T-helper 2 cell treated with Interferon-gamma antibody and Interleukin-4, amounts not matched to agents 100 ng/mL and 5 ng/mL, for 36 hours (primary cell): ENCODE measurements around the gene LIPF. TPM values are rescaled to one million over a fixed set of nuclear protein-coding genes. Genes with fewer than 3 reads are reported as not detected.
"Not testable (repeated sequence)": the region's sequence is repeated elsewhere in the genome, so short reads cannot be mapped to it uniquely, and the experiment has no call there.

Experiments used
- intact Hi-C: fragments of 100-400 bp; cut with micrococcal nuclease; formaldehyde crosslinking; loops from one replicate; pipeline ENCODE4 v1.15.1; 2023
- total RNA-seq: library from RNA; stranded (reverse); gene quantifications from 2 replicates; pipeline ENCODE4 v1.2.3, GENCODE V29; 2022

LIPF gene, protein sequence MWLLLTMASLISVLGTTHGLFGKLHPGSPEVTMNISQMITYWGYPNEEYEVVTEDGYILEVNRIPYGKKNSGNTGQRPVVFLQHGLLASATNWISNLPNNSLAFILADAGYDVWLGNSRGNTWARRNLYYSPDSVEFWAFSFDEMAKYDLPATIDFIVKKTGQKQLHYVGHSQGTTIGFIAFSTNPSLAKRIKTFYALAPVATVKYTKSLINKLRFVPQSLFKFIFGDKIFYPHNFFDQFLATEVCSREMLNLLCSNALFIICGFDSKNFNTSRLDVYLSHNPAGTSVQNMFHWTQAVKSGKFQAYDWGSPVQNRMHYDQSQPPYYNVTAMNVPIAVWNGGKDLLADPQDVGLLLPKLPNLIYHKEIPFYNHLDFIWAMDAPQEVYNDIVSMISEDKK
- total RNA-seq: not detected in 2 replicates

DNA sequence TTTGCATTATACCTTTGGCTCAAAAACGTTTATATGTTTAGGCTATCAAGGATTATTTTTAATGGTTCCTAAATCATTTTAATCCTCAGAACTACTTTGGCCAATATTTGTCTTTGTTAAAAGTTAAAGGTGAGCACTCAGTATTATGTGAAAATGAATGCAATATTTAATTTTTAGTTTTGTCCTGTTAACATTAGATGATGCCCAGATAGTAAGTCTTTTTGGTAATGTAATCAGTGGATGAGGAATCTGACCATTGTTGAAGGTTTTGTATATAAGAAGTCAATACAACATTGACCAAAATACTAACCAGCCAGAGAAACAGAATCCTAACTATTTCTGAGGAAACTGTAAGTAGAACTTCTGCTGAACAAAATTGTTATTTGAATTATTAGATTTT is at the start of gene LIPF:
LIPF (plus strand) TSS at position 301 of the 400 bp plus-strand sequence. CDS start 2,856 bp downstream, outside the sequence.
- intact Hi-C loops: no loop called here

DNA sequence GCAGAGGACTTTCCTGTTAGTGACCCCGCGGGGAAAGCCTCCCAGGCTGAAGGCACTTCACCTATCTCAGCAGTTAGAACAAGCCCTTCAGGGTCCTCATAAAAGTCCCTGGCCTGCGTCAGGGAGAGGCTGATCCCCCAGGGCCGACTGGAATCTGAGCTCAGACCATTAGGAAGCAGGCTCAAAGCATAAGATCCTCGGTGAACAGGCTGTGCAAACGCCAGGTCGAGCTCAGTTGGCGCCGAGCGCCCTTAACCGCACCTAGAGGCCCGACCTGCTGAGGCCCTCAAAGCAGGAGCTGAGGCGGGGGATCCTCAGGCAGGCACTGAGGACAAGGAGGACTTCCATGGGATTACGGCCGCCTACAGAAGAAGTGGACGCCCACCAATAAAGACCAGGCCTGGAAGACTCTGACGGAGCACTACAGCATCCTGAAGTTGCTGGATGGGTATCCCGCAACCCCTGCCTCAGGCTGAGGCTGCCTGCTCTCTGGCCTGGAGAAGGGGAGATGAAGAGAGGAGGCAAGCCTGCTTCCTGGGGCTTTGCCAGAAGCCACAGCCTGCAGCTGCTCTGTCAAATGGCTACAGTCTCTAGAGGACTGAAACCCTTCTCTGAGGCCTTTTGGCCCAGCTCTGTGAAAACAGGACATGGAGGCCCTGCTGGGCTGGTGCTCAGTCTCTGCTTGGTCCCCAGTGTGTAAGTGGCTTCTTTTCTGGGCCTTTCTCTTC is 47.8 kb upstream of the LIPF start:
- intact Hi-C loops: no loop called here

DNA sequence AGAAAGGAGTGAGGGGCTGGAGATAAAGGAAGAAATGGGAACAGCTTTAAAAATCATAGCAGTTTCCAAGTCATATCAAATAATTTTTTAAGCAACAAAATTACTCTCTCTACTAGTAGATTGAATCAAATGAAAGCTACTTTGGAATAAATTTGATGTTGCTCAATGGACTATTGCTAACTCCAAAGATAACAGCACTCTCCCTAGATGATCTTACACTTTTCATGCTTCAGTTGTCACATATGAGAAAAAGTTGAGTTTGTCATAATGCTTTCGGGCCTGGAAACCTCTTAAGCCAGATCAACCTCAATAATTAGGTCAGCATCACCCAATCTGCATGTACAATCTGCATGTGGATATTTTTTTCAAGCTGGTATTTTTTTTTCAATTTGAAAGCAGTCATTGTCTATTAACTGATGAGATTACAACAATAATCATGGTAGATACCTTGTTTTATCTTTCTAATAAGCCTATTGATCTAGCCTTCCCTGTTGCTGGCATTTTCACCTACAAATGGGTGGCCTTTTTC is 46.4 kb upstream of the LIPF start:
- intact Hi-C loops: no loop called here

DNA sequence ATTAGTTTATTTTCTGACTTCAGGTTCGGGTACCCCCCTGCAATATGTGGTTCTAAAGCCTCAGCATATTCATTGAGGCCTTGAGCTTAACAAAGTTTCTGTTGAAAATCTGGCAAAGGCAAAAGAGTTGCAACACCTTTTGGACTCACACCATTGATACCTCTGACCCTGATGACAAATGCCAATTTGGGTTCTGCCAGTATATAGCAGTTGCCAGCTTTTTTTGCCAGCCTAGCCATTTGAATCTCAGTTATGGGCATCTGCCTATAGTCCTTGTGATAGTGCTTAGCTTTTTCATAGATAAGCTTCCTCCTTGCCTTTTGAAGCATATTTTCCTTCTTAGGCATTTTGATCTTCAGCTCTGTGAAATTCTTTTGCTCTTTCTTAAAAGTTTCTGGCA is 45.7 kb upstream of the LIPF start:
- intact Hi-C loops: no loop called here

DNA sequence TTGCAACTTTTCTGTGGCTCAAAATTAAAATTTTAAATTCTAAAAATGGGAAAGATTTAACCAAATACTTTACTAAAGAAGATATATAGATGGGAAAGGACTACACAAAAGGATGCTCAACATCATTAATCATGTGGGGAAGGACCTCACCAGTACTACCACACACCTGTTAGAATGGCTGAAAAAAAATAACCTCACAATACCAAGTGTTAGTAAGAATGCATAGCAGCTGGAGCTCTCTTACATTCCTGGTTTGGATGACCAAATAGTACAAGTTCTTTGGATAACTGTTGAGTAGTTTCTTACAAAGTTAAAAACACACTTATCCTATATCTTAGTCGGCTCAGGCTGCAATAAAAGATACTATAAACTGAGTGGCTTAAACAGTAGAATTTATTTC is 43.8 kb upstream of the LIPF start:
- intact Hi-C loops: no loop called here

DNA sequence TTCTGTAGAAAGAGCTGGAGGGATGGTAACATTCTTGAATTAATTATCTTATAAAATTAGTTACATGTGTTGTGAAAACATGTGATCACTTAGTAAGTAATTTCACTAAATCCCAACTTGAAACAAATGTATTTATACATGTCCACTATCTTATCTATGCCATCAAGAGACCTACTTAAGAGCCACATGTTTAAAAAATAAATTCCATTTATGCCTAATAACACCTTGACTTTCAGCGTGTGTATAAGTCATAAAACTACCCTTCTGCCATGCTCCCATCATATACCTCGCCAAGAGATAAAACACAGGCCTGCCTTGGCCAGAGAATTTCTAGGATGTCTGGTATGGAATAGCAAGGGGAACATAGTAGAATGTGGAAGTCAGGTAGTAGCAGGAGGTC is 40.4 kb upstream of the LIPF start:
- intact Hi-C loops: no loop called here

DNA sequence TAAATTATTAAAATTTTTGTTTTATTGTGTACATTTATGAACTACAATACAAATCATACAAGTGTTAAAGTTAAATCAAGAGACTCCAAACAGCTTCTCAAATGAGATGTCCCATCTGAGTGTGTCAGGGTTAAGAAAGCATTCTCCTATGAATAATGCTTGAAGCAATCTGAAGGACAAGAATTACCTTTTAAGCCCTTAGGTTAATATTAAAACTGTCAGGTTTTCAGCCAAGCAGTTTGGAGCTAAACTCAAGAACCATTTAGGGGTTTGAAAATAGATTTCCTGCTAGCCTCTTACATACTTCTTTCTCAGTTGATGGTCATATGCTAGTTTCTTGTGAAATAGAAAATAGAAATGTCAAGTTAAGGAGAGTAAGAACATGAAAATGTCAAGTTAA is 39.4 kb upstream of the LIPF start:
- intact Hi-C loops: no loop called here

DNA sequence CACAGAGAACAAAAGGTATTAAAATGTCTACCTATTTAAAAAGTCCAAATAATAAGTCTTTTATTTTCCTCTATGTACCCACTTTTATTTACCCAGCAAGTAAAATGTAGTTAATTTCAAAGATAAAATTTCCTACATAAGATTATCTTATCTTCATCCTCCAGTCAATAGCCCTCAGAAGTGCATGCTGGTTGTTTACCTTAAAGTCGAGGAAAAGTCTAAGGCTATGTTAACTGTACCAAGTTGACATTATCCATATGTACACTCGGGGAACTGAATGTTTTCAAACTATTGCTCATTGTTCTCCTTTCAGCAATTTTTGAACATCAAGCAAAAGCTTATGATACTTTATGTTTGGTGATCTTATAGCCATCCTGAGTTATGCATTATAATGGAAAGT is 24.1 kb upstream of the LIPF start:
- intact Hi-C loops: no loop called here

DNA sequence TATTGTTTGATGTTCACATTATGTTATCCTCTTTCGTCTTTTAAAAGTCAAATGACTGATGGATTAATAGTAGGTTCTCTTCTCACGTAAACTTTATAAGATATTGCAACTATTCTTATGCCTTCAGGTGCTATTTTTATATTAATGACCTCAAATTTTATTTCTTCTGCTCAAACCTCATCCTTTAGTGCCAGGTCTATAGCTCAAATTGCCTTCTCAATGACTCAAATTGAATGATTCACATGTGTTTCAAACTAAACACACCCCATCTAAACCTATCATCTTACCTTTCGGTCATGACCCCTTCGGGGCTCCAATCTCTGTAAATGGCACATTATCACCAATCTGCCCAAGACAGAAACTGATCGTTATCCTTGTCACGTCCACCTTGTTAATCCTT is 22.0 kb upstream of the LIPF start:
- intact Hi-C loops: no loop called here

DNA sequence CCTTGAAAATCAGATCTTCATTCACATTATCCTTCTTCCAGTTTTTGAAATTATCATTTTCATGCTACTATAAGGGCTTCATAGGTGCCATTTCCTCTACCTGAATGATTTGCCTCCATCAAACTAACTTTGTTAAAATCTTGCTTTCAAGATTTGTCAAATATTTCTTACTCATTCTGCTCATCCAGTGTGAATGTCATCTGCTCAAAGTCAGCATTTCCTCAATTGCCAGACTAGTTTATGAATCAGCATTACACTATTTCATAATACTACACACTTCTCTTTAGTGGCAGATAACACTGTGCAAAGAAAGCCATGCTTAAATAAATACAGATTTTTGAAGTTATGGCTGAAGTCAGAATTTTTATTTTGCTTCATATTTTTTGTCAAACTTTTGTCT is 21.3 kb upstream of the LIPF start:
- intact Hi-C loops: no loop called here

DNA sequence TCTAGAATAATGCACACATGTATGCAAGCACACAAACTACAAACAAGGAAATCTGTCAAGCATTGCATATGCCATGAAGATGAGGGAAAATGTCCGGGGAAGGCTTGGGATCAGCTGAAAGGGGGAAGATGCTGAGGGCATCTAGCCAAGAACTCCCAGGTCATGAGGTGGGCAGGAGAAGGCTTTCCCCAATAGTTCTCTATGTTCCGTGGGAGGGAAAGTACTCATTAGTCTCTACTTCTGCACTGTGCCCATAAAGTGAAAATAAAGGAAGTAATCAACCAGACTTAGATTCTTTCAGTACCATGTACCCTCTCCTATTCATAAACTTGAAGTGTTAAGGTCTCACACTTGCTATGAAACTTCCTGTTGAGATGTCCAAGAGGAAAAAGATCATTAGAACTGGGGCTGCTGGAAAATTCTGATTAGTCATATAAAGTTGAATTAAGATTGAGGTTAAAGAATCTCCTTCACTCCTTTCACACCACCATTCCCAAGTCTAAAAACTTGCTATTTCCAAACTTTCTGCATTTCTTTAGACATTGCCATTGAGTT is 17.1 kb upstream of the LIPF start:
- intact Hi-C loops: no loop called here

DNA sequence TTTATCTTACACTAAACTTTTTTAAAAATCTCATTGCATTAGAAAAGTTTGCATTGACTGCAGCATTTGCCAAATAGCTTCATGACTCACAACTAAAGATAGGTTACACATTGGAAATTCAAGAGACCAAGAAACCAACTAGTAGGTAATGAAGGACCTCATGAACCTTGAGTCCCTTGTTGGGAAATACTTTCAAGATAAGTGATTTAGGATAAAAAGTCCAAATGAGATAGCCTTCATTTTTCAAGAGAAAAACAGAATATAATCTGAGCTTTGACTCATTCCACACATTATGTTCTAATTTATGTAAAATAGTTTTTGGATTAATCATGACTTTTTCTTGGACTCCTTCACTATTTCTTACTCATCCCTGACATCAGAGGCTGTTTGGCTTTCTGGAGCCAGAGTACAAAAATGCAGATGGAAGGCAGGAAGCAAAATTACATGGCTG is 13.1 kb upstream of the LIPF start:
- intact Hi-C loops: no loop called here

DNA sequence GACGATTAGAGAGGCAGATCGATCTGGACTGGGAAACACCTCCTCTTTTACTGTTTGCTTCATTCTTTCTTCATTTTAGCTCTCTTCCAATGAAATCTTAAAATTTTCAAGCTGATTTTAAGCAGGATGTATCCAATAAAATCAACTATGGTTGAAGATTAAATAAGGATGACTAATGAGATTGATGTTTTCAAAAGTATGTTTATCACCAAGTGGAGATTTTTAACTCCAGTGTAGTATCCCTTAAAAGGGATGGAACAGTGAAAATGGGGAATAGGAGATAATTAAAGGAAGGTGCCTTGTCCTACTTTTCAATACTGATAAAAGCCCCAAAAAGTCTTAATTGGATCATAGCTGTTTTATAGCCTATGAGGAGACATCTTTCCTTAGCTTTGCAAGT is 11.6 kb upstream of the LIPF start:
- intact Hi-C loops: no loop called here

DNA sequence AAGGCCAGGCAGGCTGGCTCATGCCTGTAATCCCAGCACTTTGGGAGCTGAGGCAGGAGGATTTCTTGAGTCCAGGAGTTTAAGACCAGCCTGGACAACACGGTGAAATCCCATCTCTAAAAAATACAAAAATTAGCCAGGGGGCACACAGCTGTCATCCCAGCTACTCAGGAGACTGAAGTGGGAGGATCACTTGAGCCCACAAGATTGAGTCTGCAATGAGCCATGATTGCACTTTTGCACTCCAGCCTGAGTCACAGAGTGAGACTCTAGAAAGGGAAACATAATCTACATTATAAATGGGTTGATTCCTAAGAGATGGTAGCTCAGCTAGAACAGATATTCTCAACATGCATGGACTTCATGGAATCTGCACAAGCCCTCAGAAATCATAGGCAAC is 6.3 kb upstream of the LIPF start:
- intact Hi-C loops: no loop called here

DNA sequence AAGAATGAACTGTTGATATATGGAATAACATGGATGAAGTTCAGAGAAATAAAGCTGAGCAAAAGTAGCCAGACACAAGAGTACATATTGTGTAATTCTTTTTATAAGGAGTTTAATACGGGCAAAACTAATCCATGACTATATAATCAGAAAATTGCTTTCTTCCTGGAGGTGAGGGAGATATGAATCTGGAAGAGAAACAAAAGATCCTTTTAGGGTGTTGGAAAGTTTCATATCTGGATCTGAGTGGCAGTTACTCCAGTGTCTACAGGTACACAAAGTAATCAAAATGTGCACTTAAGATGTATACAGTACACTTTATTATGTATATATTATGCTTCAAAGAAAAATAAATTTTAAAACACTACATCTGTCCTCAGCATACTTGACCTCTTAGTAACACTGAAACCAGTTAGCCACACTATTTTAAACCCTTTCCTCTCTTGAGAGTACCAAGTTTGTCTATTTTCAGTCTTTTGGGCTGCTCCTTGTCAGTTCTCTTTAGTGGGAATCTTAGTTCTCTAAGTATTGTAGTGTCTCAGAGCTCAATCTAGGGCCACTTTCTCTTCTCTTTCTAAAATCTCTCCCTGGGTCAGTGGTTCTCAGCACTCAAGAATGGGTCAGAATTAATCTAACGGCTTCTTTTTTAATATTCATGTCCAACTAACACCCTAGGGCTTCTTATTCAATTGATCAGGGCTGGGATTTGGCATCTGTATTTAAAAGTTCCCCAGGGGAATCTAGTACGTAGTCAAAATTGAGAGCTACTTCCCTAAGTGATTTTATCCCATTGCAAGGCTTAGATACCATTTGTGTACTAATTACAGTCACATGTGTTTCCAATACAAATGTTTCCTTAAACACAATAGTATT is 4.3 kb upstream of the LIPF start:
- intact Hi-C loops: no loop called here

DNA sequence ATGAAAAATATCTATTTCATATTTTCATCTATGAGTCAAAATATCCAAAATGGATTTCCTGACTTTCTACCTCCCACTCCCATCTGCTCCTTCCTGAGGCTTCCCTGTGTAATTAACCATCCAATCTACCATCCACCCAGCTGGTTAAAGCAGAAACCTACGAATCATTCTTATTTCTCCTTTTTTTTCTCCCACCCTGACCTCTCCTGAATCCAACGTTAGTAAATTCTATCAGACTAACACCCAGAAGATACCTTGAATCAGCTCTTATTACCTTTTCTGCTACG is 3.7 kb upstream of the LIPF start:
- intact Hi-C loops: no loop called here

DNA sequence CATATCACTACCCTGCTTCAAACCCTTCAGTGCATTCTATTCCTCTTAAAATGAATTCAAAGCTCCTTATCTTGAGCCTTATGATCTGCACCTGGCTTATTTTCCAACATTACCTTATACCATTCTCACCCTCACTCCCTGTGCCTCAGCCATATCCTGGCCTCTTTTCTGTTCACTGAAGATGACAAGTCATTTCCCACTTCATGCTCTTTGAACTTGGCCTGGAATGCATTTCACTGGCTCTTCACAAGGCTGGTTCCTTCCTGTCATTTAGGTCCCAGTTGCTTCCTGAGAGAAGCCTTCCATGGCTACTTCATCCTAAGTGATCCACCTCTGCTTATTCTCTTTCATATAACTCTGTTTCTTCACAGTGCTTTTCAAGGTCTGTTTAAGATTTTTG is 3.2 kb upstream of the LIPF start:
- intact Hi-C loops: no loop called here

DNA sequence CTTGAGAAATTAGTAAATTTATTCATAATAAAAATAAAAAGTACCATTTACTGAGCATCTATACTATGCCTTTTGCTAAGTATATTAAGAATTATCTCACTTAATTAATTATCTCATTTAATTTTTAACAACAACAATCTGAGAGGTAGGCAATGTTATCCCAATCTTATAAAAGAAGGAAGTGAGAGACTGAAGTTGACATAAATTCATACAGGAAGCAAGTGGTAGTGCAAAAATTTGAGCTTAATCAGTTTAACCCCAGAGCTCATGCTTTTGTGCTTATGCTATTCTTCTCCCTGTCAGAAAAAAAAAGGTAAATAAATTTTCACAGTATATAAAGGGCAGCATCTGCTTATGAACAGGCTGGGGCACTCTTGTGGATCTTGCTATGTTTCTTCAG is 2.7 kb upstream of the LIPF start:
- intact Hi-C loops: no loop called here

DNA sequence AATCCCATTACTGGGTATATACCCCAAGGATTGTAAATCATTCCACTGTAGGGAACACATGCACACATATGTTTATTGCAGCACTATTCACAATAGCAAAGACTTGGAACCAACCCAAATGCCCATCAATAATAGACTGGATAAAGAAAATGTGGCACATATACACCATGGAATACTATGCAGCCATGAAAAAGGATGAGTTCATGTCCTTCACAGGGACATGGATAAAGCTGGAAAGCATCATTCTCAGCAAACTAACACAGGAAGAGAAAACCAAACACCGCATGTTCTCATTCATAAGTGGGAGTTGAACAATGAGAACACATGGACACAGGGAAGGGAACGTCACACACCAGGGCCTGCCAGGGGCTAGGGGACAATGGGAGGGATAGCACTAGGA is 1.1 kb upstream of the LIPF start:
- intact Hi-C loops: not testable (repeated sequence)

DNA sequence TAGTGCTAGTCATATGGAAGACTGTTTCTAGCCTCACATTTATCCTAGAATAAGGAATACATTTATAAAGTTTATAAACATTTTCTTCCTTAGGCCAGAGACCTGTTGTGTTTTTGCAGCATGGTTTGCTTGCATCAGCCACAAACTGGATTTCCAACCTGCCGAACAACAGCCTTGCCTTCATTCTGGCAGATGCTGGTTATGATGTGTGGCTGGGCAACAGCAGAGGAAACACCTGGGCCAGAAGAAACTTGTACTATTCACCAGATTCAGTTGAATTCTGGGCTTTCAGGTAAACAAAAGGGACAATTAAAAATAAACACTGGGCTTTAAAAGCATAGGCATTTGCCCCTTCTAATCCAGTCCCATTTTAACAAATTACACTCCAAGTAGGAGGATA is 4.2 kb downstream of the LIPF start:
- intact Hi-C loops: no loop called here

DNA sequence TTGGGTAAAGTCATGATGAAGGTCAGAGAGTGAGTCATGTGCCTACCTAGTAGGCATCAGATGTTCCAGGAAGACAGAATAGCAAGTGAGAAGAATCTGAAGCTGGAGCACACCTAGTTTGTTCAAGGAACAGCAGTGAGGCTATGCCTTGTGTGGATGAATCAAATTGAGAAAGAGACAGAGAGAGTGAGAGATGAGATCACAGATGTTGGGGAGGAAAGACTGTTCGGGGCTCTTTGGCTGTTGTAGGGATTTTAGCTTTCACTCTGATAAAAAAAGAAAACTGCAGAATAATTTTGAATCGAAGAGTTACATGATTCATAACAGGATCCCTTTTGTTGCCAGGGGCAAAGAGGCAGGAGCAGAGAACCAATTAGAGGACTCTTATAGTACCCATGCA is 6.3 kb downstream of the LIPF start:
- intact Hi-C loops: no loop called here

DNA sequence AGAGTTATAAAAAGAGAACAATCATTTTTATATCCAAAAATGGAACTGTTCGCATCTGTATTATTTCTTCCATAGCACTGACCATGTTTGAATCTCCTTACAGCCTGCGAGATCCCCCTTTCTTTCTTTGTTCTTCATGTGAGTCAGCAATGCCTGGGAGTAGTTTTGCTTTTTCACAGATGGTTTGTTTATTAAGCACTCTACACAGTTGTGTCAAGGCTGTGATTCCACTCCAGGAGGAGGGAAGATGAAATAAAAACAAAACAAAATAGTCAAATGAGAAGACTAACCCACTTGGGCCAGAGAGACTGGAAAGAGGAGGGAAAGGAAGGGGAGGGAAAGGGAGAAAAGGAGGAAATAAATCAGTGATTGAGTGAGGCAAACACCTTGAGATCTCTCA is 7.8 kb downstream of the LIPF start:
- intact Hi-C loops: no loop called here
